ENCODE measurements around the gene BTBD19.
"Not testable (repeated sequence)": the region's sequence is repeated elsewhere in the genome, so short reads cannot be mapped to it uniquely, and the experiment has no call there.

DNA sequence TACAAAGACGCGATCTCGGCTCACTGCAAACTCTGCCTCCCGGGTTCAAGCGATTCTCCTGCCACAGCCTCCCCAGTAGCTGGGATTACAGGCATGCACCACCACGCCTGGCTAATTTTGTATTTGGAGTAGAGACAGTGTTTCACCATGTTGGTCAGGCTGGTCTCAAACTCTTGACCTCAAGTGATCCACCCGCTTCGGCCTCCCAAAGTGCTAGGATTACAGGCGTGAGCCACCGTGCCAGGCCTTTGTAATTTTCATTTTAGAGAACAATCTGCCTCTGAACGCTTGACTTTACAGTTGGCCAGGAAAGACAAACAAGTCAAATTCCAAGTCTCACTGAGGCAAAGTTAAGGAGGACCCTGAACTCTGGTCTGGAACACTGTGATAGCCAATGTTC is 30.0 kb downstream of the BTBD19 start:
- TF ChIP-seq CTCF (optimal IDR thresholded peaks at IDR 0.05 in 1 of 3, IDR thresholded peaks at IDR 0.05 in 1 of 3, conservative IDR thresholded peaks at IDR 0.05 in 1 of 3; ENCODE audit: extremely low read depth in 1 of 3, insufficient read depth in 2 of 3, low read length in 3 of 3); EZH2 (IDR thresholded peaks at IDR 0.05; ENCODE audit: low read length): not testable (repeated sequence)
